Fibroblast of villous mesenchyme (primary cell): ENCODE measurements around the gene BARX2. TPM values are rescaled to one million over a fixed set of nuclear protein-coding genes. Genes with fewer than 3 reads are reported as not detected.

ENCODE experiments used
- DNase-seq: peaks from one replicate; pipeline ENCODE4 v3.0.0-alpha.2; 2010; ENCODE audit warnings: low read depth
- H3K4me3 ChIP-seq: 2 replicates; pipeline ENCODE4 v1.5.1; 2011; ENCODE audit warnings: low read depth, mild to moderate bottlenecking, low read length
- CTCF ChIP-seq: IDR thresholded peaks from 2 replicates; pipeline ENCODE4 v1.5.1; 2012; ENCODE audit warnings: low read depth, mild to moderate bottlenecking, low read length; ENCODE audit not compliant: insufficient read depth
- total RNA-seq: library from RNA; depleted of rRNA; stranded (reverse); fragments of >200 nt; gene quantifications from 2 replicates; pipeline ENCODE4 v1.2.3, GENCODE V29; 2012

Gene BARX2
- total RNA-seq, 1 donor, result not detected

GRCh38 chr11:129445226-129445625 lies 69.6 kb downstream of the BARX2 start:
- TF ChIP-seq CTCF, result no peak
- no peak for DNase-seq
- H3K4me3 ChIP-seq, result no peak overlapping the region

GRCh38 chr11:129446572-129446971 lies 70.9 kb downstream of the BARX2 start:
- no peak for DNase-seq
- no peak overlapping the region for H3K4me3 ChIP-seq
- TF ChIP-seq CTCF, result no peak

DNA sequence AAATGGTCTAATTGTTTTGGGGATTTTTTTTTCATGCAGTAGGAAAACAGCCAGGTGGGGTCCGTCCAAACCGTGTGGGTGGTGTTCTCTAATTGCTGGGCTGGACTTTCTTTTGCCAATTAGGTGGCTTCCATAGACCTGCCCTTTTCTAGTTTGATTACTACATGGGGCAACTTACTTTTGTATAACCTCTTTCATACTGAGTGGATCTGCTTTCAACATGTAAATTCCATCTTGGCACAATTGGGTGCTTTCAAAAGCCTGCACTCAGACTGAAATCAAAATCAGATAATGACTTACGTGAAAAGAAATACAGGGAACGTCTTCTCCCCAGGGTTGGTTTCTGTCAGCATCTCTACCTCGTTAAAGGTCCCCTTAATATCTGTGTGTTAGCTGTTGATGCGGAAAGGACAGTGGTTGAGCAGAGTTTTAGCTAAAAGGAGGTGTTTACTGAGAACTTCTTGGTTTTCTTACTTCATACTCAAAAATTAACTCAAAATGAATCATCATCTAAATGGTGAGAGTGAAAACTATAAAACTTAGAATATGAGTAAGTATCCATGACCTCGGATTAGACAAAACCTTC lies 72.1 kb downstream of the BARX2 start:
- DNase-seq, result no peak
- no peak overlapping the region for H3K4me3 ChIP-seq
- TF ChIP-seq CTCF, result no peak

DNA sequence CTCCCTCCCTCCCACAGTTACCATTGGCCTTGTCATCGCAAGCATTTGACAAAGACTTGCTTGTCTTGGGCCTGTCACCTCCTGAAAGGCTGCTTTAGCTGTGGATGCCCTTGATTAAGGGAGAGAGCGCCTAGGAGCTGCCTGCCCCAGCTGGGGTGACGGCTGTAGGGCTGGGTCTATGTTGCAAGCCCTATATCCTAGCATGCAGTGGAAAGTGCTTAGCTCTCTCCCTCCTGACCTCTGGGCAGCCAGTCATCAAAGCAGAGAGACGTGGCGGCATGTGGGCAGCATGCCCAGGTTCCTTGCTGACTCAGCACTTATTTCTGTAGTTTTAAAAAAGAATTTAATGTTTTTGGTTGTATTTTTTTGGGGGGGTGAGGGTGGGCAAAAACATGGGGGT lies 75.9 kb downstream of the BARX2 start:
- no peak overlapping the region for H3K4me3 ChIP-seq
- TF ChIP-seq CTCF, result no peak
- DNase-seq, result no peak

GRCh38 chr11:129453293-129453721 lies 77.7 kb downstream of the BARX2 start:
- no peak for DNase-seq
- H3K4me3 ChIP-seq, result no peak overlapping the region
- TF ChIP-seq CTCF, result no peak

DNA sequence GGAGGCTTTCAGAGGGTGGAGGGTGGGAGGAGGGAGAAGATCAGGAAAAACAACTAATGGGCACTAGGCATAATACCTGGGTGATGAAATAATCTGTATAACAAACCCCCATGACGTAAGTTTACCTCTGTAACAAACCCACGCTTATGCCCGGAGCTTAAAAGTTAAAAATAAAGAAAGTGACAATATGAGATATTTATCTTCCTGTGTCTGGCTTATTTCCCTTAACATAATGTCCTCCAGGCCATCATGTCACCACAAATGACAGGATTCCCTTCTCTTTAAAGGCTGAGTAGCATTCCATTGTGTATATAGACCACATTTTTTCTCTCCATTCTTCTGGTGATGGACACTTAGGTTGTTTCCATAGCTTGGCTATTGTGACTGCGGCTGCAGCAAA lies 79.5 kb downstream of the BARX2 start:
- DNase-seq, result no peak
- no peak for TF ChIP-seq CTCF
- H3K4me3 ChIP-seq, result no peak overlapping the region
